ENCODE measurements around the gene LCN6. TPM values are rescaled to one million over a fixed set of nuclear protein-coding genes. Genes with fewer than 3 reads are reported as not detected.
A peak's percentile ranks its signal among the peaks of the same experiment; 100 is the strongest.

Gene LCN6
- total and polyA plus RNA-seq, 9 of the 15 experiments (the other 6 are each of a cell fraction or from before 2014, with no cell fraction given) = 0.10 to 0.45 (median 0.37) TPM; not detected in 5

- TF ChIP-seq ZNF609 (CRISPR knock-in tag; IDR thresholded peaks at IDR 0.05; ENCODE audit: borderline replicate concordance) = no peak
- no peak for TF ChIP-seq PPARD (CRISPR knock-in tag; IDR thresholded peaks at IDR 0.05)
- no peak for TF ChIP-seq MAFK (IDR thresholded peaks at IDR 0.05; ENCODE audit: low read length)
- no peak for TF ChIP-seq SETDB1 (IDR thresholded peaks at IDR 0.05; ENCODE audit: low read length)
- no peak for TF ChIP-seq MYC (IDR thresholded peaks at IDR 0.05; ENCODE audit: low read depth, low read length)
- no peak for TF ChIP-seq MYC (CRISPR knock-in tag; IDR thresholded peaks at IDR 0.05; ENCODE audit: borderline replicate concordance, low read depth)
- TF ChIP-seq E2F6 (IDR thresholded peaks at IDR 0.05; ENCODE audit: borderline replicate concordance in 1 of 2, extremely low read depth in 1 of 2, insufficient read depth in 1 of 2, insufficient read length in 1 of 2, low read depth in 1 of 2, low read length in 1 of 2, poor library complexity in 1 of 2, severe bottlenecking in 1 of 2) = peak; percentile 16 to 49
- TF ChIP-seq ESRRB (CRISPR knock-in tag; IDR thresholded peaks at IDR 0.05; ENCODE audit: borderline replicate concordance) = no peak
- TF ChIP-seq VEZF1 (CRISPR knock-in tag; IDR thresholded peaks at IDR 0.05) = no peak
- peak; percentile 57; the same call in 1 of the 2 replicates for TF ChIP-seq CBFB (CRISPR knock-in tag; IDR thresholded peaks at IDR 0.05)
- no peak for TF ChIP-seq FOXO4 (CRISPR knock-in tag; IDR thresholded peaks at IDR 0.05)
- no peak for TF ChIP-seq RFX5 (IDR thresholded peaks at IDR 0.05; ENCODE audit: low read depth, low read length)
- peak; percentile 60; the same call in 1 of the 2 replicates for TF ChIP-seq ETV5 (CRISPR knock-in tag; IDR thresholded peaks at IDR 0.05; ENCODE audit: low read depth)
- TF ChIP-seq SMAD1 (IDR thresholded peaks at IDR 0.05; ENCODE audit: low read depth, low read length, partially characterized antibody) = no peak
- TF ChIP-seq EP400 (IDR thresholded peaks at IDR 0.05) = no peak
- TF ChIP-seq ZNF347 (CRISPR knock-in tag; IDR thresholded peaks at IDR 0.05; ENCODE audit: low read depth) = no peak
- no peak for TF ChIP-seq SAP30 (IDR thresholded peaks at IDR 0.05; ENCODE audit: borderline replicate concordance, insufficient read depth, low read depth, low read length, poor library complexity, severe bottlenecking)
- no peak for TF ChIP-seq HOXB6 (CRISPR knock-in tag; IDR thresholded peaks at IDR 0.05; ENCODE audit: borderline replicate concordance)
- no peak for TF ChIP-seq L3MBTL2 (IDR thresholded peaks at IDR 0.05)
These were observed 19.7 kb downstream of the LCN6 start (continued) for GRCh38 chr9:136728548-136729123.

Data from K562 (cell line).